Body of pancreas (tissue), 4 donors: ENCODE measurements around the gene GTF2F2. TPM values are rescaled to one million over a fixed set of nuclear protein-coding genes. Genes with fewer than 3 reads are reported as not detected.

Experiments
- ATAC-seq: fragments of 150-250 bp; one replicate; pipeline ENCODE4 v1.9.1; 2016
- DNase-seq, 4 donors: peaks; one replicate each; pipeline ENCODE4 v3.0.0-alpha.2; 2019
- H3K27ac ChIP-seq, 4 donors: fragments of 200-600 bp; sonication (generic); 1 replicate in 3 of 4; 2 replicates in 1 of 4; pipeline versions ENCODE4 v1.5.1 to v1.6.1; 2016 to 2019; ENCODE audit warnings: mild to moderate bottlenecking in 1 of 4, mixed read lengths in 1 of 4, moderate library complexity in 1 of 4
- H3K27me3 ChIP-seq, 2 donors: fragments of 200-600 bp; sonication (generic); one replicate each; pipeline ENCODE4 v1.6.0; 2016; ENCODE audit warnings: mild to moderate bottlenecking in 1 of 2
- H3K36me3 ChIP-seq, 2 donors: fragments of 200-600 bp; sonication (generic); replicated peaks in 1 of 2; 2 replicates each; pipeline ENCODE4 v1.5.1; 2016; ENCODE audit warnings: low read depth in 2 of 2; ENCODE audit not compliant: insufficient read depth in 1 of 2
- H3K4me1 ChIP-seq: fragments of 200-600 bp; sonication (generic); one replicate; pipeline ENCODE4 v1.6.0; 2016
- H3K4me3 ChIP-seq, 2 donors: fragments of 200-600 bp; sonication (generic); 1 replicate in 1 of 2; 2 replicates in 1 of 2; pipeline ENCODE4 v1.5.1; 2016 to 2019
- H3K9me3 ChIP-seq, 3 donors: fragments of 200-600 bp; sonication (generic); 1 replicate in 2 of 3; 2 replicates in 1 of 3; pipeline ENCODE4 v1.5.1; 2016
- CTCF ChIP-seq, 7 experiments: fragments of 450-650 bp in 4 of 7; fragments of 200-600 bp in 3 of 7; sonication (generic) in 3 of 7; IDR thresholded peaks; one replicate each; pipeline ENCODE4 v1.5.1; 2016 to 2019; ENCODE audit warnings: antibody characterized with exemption in 7 of 7
- POLR2A ChIP-seq, 3 donors: fragments of 450-650 bp; IDR thresholded peaks; one replicate each; pipeline ENCODE4 v1.6.1; 2016; ENCODE audit warnings: antibody characterized with exemption in 3 of 3, mild to moderate bottlenecking in 2 of 3
- WGBS, 2 donors: methylation state at CpG; one replicate each; pipeline ENCODE4 v1.1.5; 2017; 5-methylcytosine and 5-hydroxymethylcytosine counted together
- intact Hi-C: fragments of 100-400 bp; cut with DNase I; formaldehyde crosslinking; loops from one replicate; pipeline ENCODE4 v1.15.1; 2023
- total RNA-seq, 2 donors: library from RNA; depleted of rRNA; stranded (reverse); fragments of >200 nt; gene quantifications; one replicate each; pipeline ENCODE4 v1.1.0, GENCODE V29; 2016

Gene GTF2F2
- total RNA-seq, 2 donors from 2014 or later = 5.9 to 9.6 TPM

- TF ChIP-seq CTCF (IDR thresholded peaks at IDR 0.05) = no peak
- TF ChIP-seq POLR2A (IDR thresholded peaks at IDR 0.05) = no peak
- H3K27ac ChIP-seq = no peak overlapping the region
- DNase-seq = no peak
- no peaks in the 10 kb centered on the region for H3K4me1 ChIP-seq
- H3K9me3 ChIP-seq = no peaks in the 10 kb centered on the region
- WGBS, 2 donors = 87 to 90% methylated on average over 2 of the region's 2 CpGs
- no peak overlapping the region for H3K4me3 ChIP-seq
- no peak for ATAC-seq
- intact Hi-C loops = no loop called here
- no peaks in the 10 kb centered on the region for H3K36me3 ChIP-seq
- no peaks in the 10 kb centered on the region for H3K27me3 ChIP-seq
Observed at GRCh38 chr13:45269204-45269603, 148.9 kb downstream of the GTF2F2 start.

- Histone ChIP-seq H3K27ac (no peak overlapping the region), H3K4me1 (no peaks in the 10 kb centered on the region), H3K27me3 (no peaks in the 10 kb centered on the region), H3K4me3 (no peak overlapping the region), H3K36me3 (no peaks in the 10 kb centered on the region), H3K9me3 (no peaks in the 10 kb centered on the region)
- intact Hi-C loops = loop anchor here (10.0 kb wide), 1 partner anchor 232 kb away; no protein-coding TSS in a partner anchor
- DNase-seq (no peak), ATAC-seq (no peak)
- no peak for TF ChIP-seq POLR2A (IDR thresholded peaks at IDR 0.05)
- no peak for TF ChIP-seq CTCF (IDR thresholded peaks at IDR 0.05)
- WGBS, 2 donors = 80 to 92% methylated on average over 3 of the region's 3 CpGs
Observed at GRCh38 chr13:45276913-45277312, 156.6 kb downstream of the GTF2F2 start.

GRCh38 chr13:45278096-45278645, 157.9 kb downstream of the GTF2F2 start:
- Histone ChIP-seq H3K27me3 (no peaks in the 10 kb centered on the region), H3K4me3 (no peak overlapping the region), H3K4me1 (no peaks in the 10 kb centered on the region), H3K9me3 (no peaks in the 10 kb centered on the region), H3K27ac (no peak overlapping the region), H3K36me3 (no peaks in the 10 kb centered on the region)
- DNase-seq = no peak
- intact Hi-C loops = loop anchor here (10.0 kb wide), 1 partner anchor 233 kb away; no protein-coding TSS in a partner anchor
- TF ChIP-seq POLR2A (IDR thresholded peaks at IDR 0.05) (no peak), CTCF (IDR thresholded peaks at IDR 0.05) (no peak)
- ATAC-seq = no peak
- WGBS, 2 donors = 78 to 85% methylated on average over 3 of the region's 3 CpGs

GRCh38 chr13:45280011-45280410, 159.7 kb downstream of the GTF2F2 start:
- H3K27ac ChIP-seq = no peak overlapping the region
- H3K9me3 ChIP-seq = no peaks in the 10 kb centered on the region
- H3K4me1 ChIP-seq = no peaks in the 10 kb centered on the region
- intact Hi-C loops = no loop called here
- ATAC-seq (no peak), DNase-seq (no peak)
- TF ChIP-seq POLR2A (IDR thresholded peaks at IDR 0.05) (no peak), CTCF (IDR thresholded peaks at IDR 0.05) (no peak)
- H3K27me3 ChIP-seq = no peaks in the 10 kb centered on the region
- H3K4me3 ChIP-seq = no peak overlapping the region
- no peaks in the 10 kb centered on the region for H3K36me3 ChIP-seq
- 69 to 77% methylated on average over 7 of the region's 7 CpGs for WGBS, 2 donors
